ENCODE results near the gene RNF167.
A peak's percentile ranks its signal among the peaks of the same experiment; 100 is the strongest.
"Not testable (repeated sequence)": the region's sequence is repeated elsewhere in the genome, so short reads cannot be mapped to it uniquely, and the experiment has no call there.

The RNF167 gene

GRCh38 chr17:4902540-4902939 lies 37.5 kb upstream of the RNF167 start:
- DNase-seq (no peak), ATAC-seq (no peak)

GRCh38 chr17:4903051-4903818 lies 36.8 kb upstream of the RNF167 start, which contains the start of gene CHRNE:
Gene CHRNE, minus strand, starts transcription at chr17:4903098. Its CDS starts 35 bp downstream, at chr17:4903063.
- ATAC-seq (peak; percentile 44), DNase-seq (peak; percentile 84)

- ATAC-seq, DNase-seq: not testable (repeated sequence)
Measured at GRCh38 chr17:4906642-4907041, 33.4 kb upstream of the RNF167 start.

GRCh38 chr17:4908301-4908700 lies 31.8 kb upstream of the RNF167 start:
- no peak for DNase-seq
- no peak for ATAC-seq

- ATAC-seq (peak; percentile 96), DNase-seq (peak; percentile 74)
Measured at GRCh38 chr17:4908711-4909496, 31.2 kb upstream of the RNF167 start.

GRCh38 chr17:4913994-4914393 lies 26.1 kb upstream of the RNF167 start:
- no peak for DNase-seq
- no peak for ATAC-seq

GRCh38 chr17:4914551-4914950 lies 25.5 kb upstream of the RNF167 start:
- ATAC-seq, DNase-seq: not testable (repeated sequence)

- no peak for DNase-seq
- no peak for ATAC-seq
Measured at GRCh38 chr17:4919511-4920047, 20.5 kb upstream of the RNF167 start.

- ATAC-seq: no peak
- DNase-seq: no peak
Measured at GRCh38 chr17:4920351-4921048, 19.6 kb upstream of the RNF167 start.

- ATAC-seq (no peak), DNase-seq (no peak)
Measured at GRCh38 chr17:4921320-4921719, 18.7 kb upstream of the RNF167 start.

GRCh38 chr17:4926577-4927335 lies 13.3 kb upstream of the RNF167 start:
- not testable (repeated sequence) for ATAC-seq, DNase-seq

GRCh38 chr17:4928881-4929280 lies 11.2 kb upstream of the RNF167 start:
- ATAC-seq: no peak
- DNase-seq: no peak

- no peak for ATAC-seq
- DNase-seq: no peak
Measured at GRCh38 chr17:4931963-4932362, 8.1 kb upstream of the RNF167 start, which contains the start of gene GP1BA. Gene GP1BA, plus strand, starts transcription at chr17:4932277. Its CDS starts 328 bp downstream, at chr17:4932605.

GRCh38 chr17:4932756-4933155 lies 7.3 kb upstream of the RNF167 start:
- ATAC-seq: no peak

GRCh38 chr17:4933646-4934045 lies 6.4 kb upstream of the RNF167 start:
- no peak for ATAC-seq
- no peak for DNase-seq

More at GRCh38 chr17:4932756-4933155, 7.3 kb upstream of the RNF167 start:
- no peak for DNase-seq

- DNase-seq (no peak), ATAC-seq (peak; percentile 55)
Measured at GRCh38 chr17:4934173-4934979, 5.7 kb upstream of the RNF167 start.

GRCh38 chr17:4935650-4936049 lies 4.4 kb upstream of the RNF167 start:
- no peak for ATAC-seq
- DNase-seq: no peak

GRCh38 chr17:4936436-4936835 lies 3.6 kb upstream of the RNF167 start:
- DNase-seq: no peak
- ATAC-seq: no peak

GRCh38 chr17:4937553-4937952 lies 2.5 kb upstream of the RNF167 start:
- no peak for DNase-seq
- ATAC-seq: no peak

GRCh38 chr17:4938069-4938491 lies 2.0 kb upstream of the RNF167 start:
- ATAC-seq (no peak), DNase-seq (no peak)
